NCI-H1436 treated with DMSO at 0.1 percent for 48 hours (cell line): ENCODE data around the gene CAMK2B.

Experiments
- DNase-seq: peaks from one replicate; lab custom pipeline; 2025; lab: John Stamatoyannopoulos, UW

Gene CAMK2B

GRCh38 chr7:44286618-44287487 lies 38.5 kb downstream of the CAMK2B start:
- DNase-seq = no peak

GRCh38 chr7:44286182-44286617 lies 39.2 kb downstream of the CAMK2B start:
- no peak for DNase-seq

- no peak for DNase-seq
These were observed 39.8 kb downstream of the CAMK2B start for GRCh38 chr7:44285561-44285960.

- no peak for DNase-seq
These were observed 40.4 kb downstream of the CAMK2B start for GRCh38 chr7:44284881-44285541.

GRCh38 chr7:44284216-44284615 lies 41.2 kb downstream of the CAMK2B start:
- no peak for DNase-seq

- DNase-seq = no peak
These were observed 41.8 kb downstream of the CAMK2B start for GRCh38 chr7:44283381-44284211.

- DNase-seq = no peak
These were observed 42.7 kb downstream of the CAMK2B start for GRCh38 chr7:44282601-44283171.

- DNase-seq = no peak
These were observed 43.4 kb downstream of the CAMK2B start for GRCh38 chr7:44281811-44282600.

GRCh38 chr7:44280993-44281721 lies 44.2 kb downstream of the CAMK2B start:
- no peak for DNase-seq

- DNase-seq = no peak
These were observed 44.8 kb downstream of the CAMK2B start for GRCh38 chr7:44280636-44280992.

GRCh38 chr7:44279731-44280505 lies 45.5 kb downstream of the CAMK2B start:
- DNase-seq = no peak

GRCh38 chr7:44279286-44279685 lies 46.1 kb downstream of the CAMK2B start:
- no peak for DNase-seq

GRCh38 chr7:44278451-44279161 lies 46.8 kb downstream of the CAMK2B start:
- DNase-seq = no peak

GRCh38 chr7:44277851-44278250 lies 47.5 kb downstream of the CAMK2B start:
- no peak for DNase-seq

- no peak for DNase-seq
These were observed 48.0 kb downstream of the CAMK2B start for GRCh38 chr7:44277391-44277790.

- no peak for DNase-seq
These were observed 48.7 kb downstream of the CAMK2B start for GRCh38 chr7:44276571-44277221.

- DNase-seq = no peak
These were observed 49.3 kb downstream of the CAMK2B start for GRCh38 chr7:44275957-44276570.

GRCh38 chr7:44275146-44275545 lies 50.2 kb downstream of the CAMK2B start:
- no peak for DNase-seq
